HG03095 (cell line): ENCODE data around the gene IQGAP1.
A peak's percentile ranks its signal among the peaks of the same experiment; 100 is the strongest.

ENCODE experiments used
- ATAC-seq: cut with Tn5 transposase; IDR thresholded peaks from one replicate; pipeline ENCODE4 v1.9.1; 2021; ENCODE audit warnings: moderate library complexity; ENCODE audit not compliant: unreplicated experiment

The IQGAP1 gene

DNA sequence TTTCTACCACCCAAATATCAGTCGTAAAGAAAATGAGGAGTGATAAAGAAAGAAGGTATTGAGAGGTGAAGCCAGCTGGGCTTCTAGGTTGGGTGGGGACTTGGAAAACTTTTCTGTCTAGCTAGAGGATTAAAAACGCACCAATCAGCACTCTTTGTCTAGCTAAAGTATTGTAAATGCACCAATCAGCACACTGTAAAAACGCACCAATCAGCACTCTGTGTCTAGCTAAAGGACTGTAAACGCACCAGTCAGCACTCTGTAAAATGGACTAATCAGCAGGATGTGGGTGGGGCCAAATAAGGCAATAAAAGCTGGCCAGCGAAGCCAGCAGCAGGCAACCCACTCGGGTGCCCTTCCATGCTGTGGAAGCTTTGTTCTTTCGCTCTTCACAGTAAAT, 13.0 kb upstream of the IQGAP1 start:
- no peak for ATAC-seq

DNA sequence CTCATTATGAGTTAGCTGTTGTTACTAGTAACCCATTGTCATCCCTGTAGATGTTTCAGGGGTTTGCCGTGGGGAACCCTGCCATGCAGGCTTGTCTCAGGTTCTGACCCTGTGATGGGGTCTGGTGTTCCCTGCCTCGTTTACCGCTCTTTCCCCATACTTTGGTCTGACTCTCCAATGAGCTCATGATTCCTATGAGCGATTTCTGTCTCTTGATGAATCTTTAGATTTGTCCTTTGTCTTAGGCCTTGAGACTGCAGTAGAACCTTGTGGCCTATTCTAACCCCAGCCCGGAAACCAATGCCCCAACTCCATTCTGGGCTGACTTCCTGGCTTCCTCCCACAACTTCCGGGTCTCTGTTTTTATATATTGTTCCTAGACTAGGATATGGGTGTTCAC, 11.3 kb upstream of the IQGAP1 start:
- ATAC-seq, result no peak

DNA sequence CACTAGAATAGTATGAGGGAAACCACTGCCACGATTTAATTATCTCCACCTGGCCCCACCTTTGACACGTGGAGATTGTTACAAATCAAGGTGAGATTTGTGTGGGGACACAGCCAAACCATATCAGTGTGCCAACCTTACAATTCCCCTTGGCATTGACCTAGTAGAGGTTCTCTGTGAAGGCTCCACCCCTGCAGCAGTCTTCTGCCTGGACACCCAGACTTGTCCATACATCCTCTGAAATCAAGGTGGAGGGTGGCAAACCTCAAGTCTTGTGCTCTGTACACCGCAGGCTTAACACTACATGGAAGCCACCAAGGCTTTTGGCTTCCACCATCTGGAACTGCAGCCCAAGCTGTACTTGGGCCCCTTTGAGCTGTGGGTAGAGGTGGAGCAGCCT, 8.8 kb upstream of the IQGAP1 start:
- no peak for ATAC-seq

DNA sequence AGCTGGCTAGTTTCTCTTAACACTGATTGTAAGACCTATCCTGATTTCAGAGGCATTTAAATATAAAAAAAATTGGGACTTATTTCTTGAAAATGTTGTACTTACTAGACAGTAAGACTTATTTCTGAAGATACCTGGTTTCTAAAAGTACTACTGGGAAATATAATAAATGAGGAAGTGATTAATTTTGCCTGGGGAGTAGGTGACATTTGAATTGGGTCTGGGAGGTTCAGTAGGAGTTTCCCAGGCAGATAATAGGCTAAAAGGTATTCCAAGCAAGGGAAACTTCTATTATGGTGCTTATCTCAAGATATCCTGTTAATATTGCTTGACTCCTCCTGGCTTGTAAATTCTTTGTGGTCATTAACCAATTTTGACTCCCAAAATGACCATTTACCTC, 6.5 kb upstream of the IQGAP1 start:
- ATAC-seq, result no peak

DNA sequence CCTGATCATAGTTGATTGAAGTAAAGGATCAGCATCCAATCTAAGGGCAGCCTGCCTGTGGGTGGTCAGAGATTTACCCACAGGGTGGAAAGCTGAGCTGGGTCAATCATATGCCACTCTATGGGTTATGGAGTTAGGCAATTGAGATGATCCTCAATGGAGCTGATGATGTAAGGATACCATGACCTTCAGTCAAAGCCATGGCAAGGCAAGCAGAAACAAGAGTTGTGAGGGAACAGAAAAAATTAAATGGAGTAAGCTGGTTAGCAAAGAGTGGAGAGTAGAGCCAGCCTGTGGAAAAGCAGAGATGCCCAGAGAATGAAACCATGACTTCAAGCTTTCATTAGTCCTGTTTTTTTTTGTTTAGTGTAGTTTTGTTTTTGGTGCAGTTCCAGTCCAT, 5.7 kb upstream of the IQGAP1 start:
- no peak for ATAC-seq

DNA sequence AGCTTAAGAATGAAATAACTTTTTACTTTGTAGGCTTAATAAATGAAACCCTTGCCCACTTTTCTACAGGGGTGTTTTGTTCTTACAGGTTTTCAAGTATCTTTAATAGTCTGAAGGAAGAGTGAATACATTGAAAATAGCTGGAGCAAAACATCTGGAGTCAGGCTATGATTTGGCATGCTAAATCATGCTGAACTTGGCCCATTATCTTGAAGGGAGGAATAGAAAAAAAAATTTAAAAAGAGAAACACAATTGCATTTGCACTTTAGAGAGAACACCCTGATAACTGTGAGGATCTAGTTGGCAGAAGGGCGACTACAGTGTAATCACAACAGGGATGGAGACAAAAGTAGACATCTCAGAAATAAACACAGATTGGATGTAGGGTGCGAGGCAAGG, 1.8 kb upstream of the IQGAP1 start:
- ATAC-seq, result no peak

DNA sequence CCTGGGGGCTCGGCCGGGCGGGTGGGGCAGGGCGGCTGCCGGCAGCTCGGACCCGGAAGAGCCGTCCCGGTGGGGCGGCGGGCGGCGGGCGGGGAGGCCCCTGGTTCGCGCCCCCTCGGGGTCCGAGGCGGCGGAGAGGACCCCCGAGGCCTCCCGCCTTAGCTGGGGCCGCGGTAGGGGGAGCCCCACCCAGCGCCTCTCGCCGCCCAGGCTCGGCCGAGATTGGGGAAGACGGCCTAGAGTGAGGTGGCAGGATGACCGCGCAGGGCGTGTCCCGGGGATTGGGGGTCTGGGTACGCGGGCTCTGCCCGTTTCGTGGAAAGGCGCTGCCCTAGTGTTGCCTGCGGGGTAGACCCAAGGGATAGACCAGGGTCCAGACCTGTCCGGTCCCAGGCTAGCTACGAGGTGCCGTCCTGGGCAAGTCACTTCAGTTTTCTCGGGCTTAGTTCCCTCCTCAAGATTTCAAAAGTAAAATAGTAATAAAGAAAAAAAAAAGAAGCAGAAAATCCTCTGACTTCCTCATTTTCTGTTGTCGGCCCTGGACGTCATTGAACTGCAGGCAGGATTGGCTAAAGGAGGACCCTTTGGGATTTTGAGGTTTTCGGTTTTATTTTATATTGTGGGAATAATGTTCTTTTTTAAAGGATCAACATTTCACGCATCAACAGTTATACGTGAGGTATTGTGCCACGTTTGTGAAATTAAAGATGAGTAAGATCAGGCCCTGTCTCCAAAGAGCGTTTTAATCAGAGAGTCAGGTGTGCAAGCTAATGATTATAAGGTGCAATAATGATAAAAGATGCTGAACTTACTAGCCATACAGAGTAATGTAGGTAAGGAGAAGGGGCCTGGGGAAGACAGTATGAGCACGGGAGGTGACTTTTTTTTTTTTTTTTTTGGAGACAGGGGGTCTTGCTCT, 679 bp downstream of the IQGAP1 start:
- ATAC-seq, result peak; percentile 41

DNA sequence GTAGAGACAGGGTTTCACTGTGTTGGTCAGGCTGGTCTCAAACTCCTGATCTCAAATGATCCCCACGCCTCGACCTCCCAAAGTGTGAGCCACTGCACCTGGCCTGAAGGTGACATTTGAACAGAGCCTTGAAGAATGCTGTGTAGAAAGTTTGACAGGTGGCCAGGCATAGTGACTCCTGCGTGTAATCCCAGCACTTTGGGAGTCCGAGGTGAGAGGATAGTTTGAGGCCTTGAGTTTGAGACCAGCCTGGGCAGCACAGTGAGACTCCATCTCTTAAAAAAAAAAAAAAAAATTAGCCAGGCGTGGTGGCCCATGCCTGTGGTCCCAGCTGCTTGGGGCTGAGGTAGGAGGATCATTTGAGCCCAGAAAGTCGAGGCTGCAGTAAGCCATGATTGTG, 1.5 kb downstream of the IQGAP1 start:
- no peak for ATAC-seq

DNA sequence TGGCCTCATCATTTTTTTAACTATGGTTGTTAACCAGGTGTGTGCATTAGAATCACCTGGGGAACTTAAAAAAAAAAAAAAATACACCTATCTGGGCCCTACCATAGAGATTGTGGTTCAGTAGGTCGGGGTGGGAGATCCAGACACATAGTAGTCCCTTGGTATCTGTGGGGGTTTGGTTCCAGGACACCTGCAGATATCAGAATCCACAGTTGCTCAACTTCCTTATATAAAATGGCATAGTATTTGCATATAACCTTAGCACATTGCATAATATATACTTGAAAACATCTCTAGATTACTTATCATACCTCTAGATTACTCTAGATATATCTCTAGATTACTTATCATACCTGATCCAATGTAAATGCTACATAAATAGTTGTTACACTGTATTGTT, 5.0 kb downstream of the IQGAP1 start:
- no peak for ATAC-seq

DNA sequence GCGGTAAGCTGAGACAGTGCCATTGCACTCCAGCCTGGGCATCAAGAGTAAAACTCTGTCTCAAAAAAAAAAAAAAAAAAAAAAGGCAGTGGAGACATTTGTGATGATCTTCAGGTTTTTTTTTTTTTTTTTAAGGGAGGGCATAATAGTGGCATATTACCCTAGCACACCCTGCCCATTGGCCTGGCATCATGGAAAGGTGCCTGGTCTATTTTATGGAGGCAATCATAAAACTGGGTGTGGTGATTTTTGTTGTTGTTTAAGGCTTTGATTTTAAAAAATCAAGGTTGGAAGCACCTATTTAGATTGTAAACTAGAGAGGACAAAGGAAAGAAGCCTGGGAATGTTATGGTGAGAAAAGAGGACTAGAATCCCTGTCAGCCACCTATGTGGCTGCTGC, 6.0 kb downstream of the IQGAP1 start:
- ATAC-seq, result no peak

DNA sequence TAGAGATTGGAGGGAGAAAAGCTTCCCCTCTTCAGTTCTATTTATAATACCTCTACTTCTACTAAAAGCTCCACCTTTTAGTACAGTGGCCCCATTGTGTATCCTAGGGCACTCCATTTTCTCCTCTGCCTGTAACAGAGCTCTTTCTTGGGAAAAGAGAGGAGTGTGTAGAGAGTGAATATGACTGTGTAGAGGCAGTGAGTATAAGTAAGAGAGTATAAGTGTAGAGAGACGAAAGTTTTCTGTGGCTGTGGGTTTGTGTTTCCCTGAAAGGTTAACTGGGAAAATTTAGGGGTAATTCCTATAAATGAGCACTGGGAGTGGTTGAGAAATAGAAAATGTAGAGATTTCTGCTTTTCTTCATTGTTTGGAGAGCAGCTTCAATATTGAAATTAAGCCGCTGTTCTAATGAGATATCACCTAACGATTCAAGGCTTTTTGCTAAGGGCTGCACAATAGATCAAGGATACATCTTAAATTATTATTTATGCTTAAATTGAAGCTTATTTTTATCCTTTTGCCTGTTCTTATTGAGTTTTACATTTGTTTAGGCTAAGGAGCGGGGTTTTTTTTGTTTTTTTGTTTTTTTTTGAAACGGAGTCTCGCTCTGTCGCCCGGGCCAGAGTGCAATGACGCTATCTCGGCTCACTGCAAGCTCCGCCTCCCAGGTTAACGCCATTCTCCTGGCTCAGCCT, 6.9 kb downstream of the IQGAP1 start:
- no peak for ATAC-seq

DNA sequence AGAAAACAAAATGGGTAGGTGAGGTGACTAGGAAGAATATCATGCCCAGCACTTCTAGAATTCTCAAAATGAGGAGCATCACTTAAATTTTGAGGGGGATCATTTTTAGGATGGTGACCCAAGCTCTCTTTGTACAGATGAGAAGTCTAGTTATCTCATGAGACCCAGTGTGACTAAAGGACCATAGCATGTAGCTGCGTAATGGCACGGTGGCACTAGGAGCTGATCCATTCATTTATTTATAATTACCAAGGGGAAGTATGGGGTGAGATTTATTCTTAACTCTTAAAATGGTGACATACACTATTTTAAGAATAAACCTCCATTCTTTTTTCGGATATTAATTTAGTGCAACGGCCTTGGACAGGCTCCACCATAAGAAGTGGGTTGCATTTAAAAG, 8.3 kb downstream of the IQGAP1 start:
- ATAC-seq, result no peak

DNA sequence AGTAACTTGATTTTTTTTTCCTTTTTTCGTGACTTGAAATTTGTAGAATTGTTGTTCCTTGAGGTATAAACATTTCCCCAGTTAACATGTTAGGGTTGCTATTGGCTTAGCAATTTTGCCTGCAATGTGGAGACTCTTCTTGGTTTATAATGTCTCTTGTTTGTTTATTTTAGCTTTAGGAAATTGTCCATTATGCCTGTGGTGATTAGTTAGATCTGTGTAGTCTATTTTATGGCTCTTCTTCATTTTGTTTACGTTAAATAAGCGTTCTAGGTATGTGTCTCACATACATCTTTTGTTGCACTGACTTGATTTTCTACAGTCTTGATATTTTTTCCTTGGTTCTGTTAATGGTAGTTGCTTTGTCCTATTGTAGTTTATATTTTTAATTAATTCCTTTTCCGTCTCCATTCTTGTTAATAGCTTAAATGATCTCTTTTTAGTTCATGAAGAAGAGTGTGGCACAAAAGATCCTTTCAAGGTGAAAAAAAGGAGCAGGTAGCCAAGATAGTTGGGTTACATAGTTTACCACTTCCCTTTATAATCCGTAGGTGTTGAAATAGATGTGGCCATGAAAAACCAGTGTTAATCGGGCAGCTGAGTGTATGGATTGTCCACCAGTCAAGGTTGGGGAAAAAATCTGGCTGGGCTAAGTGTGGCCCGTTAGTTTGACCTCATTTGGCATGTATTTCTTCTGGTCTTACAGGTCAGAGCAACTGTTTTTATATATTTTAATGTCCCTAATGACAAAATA, 12.1 kb downstream of the IQGAP1 start:
- ATAC-seq, result peak; percentile 21

DNA sequence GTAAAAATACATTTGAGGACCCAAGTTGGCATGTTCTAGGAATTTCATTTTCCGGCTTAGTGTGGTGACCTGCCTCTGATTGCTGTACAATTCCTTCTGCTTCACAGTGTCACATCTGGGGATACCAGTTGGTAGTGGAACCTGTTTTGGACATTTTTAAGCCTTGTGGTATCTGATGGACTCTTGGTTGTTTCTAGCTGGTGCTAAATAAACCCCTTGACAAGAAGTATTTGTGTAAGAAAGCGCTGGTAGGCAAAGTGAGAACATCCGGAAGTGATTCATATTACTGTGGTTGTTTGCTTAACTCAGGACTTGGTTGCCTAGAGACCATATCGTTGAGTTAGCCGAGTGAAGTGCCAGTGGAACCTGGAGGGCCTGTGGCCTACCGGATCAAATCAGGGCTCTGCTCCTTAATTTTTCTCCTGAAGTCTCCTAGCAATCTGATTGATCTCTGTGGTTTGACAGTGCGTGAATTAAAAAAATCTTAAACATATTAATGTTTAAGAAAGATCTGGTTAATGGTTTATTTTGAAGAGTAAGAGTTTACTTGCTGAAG, 12.8 kb downstream of the IQGAP1 start:
- ATAC-seq, result peak; percentile 97

DNA sequence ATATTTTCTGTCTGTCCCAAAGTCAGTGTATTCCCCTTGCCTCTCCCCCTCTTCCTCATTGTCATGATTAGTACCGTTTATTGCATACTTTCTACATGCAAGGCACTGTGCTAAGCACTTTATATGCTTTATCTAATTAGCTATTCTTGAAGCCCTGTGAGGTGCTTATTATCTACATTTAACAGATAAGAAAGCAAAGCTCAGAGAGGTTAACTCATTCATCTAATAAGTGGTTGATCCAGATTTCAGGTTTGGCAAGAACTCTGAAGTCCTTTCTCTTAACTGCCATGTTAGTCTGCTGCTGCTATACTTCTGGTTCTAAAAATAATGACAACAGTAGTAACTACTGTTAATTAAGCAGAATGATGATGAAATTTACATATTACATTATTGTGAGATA, 13.5 kb downstream of the IQGAP1 start:
- no peak for ATAC-seq

DNA sequence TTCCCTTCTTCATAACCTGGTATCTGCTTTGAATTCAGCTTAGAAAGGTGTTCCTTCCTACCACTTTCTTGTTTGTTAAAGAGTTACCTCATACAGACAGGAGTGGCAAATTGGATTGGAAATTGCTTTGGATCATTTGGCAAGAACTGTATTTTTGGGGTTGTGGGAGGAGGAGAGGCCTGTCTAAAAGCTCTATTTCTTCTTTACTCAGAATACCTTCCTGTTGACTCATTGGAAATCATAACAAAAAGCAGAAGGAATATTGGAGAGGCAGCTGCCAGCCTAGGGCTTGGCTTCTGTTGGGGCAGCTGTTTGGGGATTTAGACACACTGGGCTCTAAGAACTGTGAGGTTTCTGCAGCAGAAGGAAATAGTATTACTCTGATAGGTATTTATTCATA, 14.2 kb downstream of the IQGAP1 start:
- ATAC-seq, result no peak

DNA sequence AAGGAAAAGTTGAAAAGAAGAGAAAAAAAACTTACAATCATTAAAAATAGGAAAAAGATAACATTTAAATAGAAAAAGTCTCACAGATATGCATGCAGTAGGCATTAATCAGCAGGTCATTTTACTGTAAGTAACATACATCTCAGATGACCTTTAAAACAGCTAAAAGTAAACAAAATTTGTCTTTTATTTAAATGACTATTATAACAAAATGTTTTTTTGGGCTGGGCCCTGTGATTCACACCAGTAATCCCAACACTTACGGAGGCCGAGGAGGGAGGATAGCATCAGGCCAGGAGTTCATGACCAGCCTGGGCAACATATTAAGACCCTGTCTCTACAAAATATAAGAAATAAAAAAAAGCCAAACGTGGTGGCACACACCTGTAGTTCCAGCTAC, 14.7 kb downstream of the IQGAP1 start:
- no peak for ATAC-seq

DNA sequence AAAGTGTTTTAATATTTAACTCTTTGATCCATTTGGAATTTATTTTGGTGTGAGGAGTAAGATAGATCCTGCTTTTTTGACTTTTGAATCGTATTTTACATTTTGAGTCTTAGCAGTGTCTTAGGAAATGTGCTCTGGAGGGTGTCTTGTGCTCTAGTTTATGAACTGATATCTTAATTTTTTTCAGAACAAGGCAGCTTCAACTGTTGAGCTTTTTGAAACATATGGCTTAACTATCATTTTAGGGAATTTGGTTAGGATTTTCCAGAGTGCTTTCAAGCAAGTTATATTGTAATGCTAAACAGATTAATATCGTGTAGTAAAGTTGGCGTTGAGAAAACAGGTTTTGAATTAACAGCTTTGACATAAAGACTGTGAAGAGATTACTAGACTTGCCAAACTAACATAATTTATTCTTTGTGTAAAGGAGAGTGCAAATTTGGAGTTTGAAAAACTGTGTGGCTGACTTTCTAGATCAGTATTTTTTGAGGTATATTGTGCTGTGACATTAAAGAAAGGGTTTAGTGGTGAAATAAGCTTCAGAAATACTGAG, 17.1 kb downstream of the IQGAP1 start:
- ATAC-seq, result no peak

DNA sequence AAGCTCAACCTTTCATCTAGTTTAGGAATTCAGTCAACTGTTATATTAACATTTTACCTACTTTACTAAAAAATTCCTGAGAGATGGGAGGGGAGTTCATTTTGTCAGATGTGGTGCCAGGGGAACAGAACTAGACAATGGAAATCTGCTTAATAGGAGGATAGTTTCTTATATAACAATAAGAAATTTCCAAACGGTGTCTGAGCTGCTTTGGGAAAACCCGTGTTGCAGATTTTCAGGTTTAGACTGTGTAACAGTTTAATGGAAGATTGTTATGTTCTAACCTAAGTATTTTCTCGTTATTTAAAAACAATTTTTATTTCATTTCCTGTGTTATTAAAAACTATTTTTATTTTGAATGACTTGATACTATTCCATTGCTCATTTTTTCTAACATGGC, 19.3 kb downstream of the IQGAP1 start:
- no peak for ATAC-seq

DNA sequence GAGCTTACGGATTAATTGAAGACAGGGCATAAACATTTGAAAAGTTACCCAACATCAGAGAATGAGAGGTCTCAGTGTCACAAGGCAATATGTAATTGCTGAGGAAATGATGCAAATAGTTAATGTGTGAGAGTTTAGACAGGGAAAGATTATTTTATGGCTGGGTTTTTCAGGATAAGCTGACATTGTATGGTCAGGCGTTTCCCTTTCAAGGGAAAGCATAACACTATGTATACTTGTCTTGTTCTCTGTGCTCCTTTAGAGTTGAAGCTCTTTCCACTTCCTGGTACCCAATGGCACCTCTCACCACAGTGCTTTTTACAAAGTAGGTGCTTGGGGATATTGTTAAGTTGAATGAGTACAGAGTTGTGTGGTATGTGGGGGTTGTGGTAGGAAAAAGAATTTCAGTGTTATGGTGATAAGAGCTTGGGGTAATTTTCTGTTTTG, 19.9 kb downstream of the IQGAP1 start:
- ATAC-seq, result no peak

DNA sequence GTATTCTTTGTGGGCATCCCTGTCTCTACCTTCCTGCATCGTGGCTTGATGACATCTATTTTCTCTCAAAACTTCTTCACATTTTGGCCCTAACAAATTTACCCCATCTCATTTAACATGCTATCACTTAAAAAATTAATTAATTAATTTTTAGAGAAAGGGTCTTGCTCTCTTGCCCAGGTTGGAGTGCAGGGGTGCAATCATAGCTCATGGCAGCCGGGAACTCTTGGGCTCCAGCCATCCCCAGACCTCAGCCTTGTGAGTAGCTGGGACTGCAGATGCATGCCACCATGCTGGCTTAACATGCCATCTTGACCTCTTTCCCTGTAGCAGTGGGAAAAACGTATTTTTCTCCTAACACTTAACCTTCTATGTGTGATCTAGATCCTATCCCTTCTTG, 20.6 kb downstream of the IQGAP1 start:
- ATAC-seq, result no peak
